Measurements from ENCODE around the gene LHX6. TPM values are rescaled to one million over a fixed set of nuclear protein-coding genes. Genes with fewer than 3 reads are reported as not detected.
A peak's percentile ranks its signal among the peaks of the same experiment; 100 is the strongest.

LHX6 gene
- total RNA-seq, 1 donor from 2014 or later, result 8.1 TPM

- no peak for ATAC-seq
Observed at GRCh38 chr9:122258886-122259415, 30.2 kb upstream of the LHX6 start.

DNA sequence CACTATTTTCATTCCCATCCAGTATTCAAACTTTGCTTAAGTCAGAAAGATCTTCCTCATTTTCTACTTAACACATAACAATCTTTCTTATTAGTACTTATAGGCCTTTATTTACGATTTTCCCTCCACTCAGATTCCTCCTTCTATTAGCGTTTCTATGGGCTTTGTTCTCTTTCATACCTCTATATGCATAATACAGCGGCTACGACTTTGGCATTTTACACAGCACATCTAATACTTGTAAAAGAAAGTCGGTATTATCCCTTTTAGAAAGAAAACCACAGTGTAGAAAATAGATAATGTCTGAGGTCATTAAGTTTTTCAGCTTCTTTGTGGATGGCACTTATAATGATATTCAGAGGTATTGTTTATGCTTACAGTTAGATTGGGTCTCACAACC lies 27.4 kb upstream of the LHX6 start:
- Histone ChIP-seq H3K4me1 (peaks cover 6% of the 10 kb centered on the region), H3K36me3 (peaks cover 73% of the 10 kb centered on the region), H3K4me3 (no peak overlapping the region), H3K27ac (no peak overlapping the region), H3K27me3 (ENCODE audit: low read depth) (no peaks in the 10 kb centered on the region), H3K9me3 (no peaks in the 10 kb centered on the region)
- intact Hi-C loops (cut with DNase I), result no loop called here
- no peak for ATAC-seq
- no peak for TF ChIP-seq CTCF (IDR thresholded peaks at IDR 0.05)
- no peak for DNase-seq

More at GRCh38 chr9:122258886-122259415, 30.2 kb upstream of the LHX6 start:
- no peak overlapping the region for H3K27ac ChIP-seq
- peaks cover 28% of the 10 kb centered on the region for H3K4me1 ChIP-seq
- intact Hi-C loops (cut with DNase I), result no loop called here
- no peak for DNase-seq
- H3K4me3 ChIP-seq, result no peak overlapping the region
- H3K9me3 ChIP-seq, result no peaks in the 10 kb centered on the region
- no peaks in the 10 kb centered on the region for H3K27me3 ChIP-seq (ENCODE audit: low read depth)
- TF ChIP-seq CTCF (IDR thresholded peaks at IDR 0.05), result no peak
- H3K36me3 ChIP-seq, result peaks cover 65% of the 10 kb centered on the region

GRCh38 chr9:122254761-122255160 lies 26.0 kb upstream of the LHX6 start:
- no peaks in the 10 kb centered on the region for H3K27me3 ChIP-seq (ENCODE audit: low read depth)
- H3K9me3 ChIP-seq, result no peaks in the 10 kb centered on the region
- DNase-seq, result no peak
- H3K27ac ChIP-seq, result peak overlapping the region; percentile 26
- no peak for ATAC-seq
- no peak for TF ChIP-seq CTCF (IDR thresholded peaks at IDR 0.05)
- H3K4me3 ChIP-seq, result no peak overlapping the region
- H3K4me1 ChIP-seq, result peaks cover 5% of the 10 kb centered on the region
- intact Hi-C loops (cut with DNase I), result no loop called here
- H3K36me3 ChIP-seq, result peaks cover 73% of the 10 kb centered on the region

GRCh38 chr9:122252796-122253195 lies 24.0 kb upstream of the LHX6 start:
- Histone ChIP-seq H3K4me3 (no peak overlapping the region), H3K27me3 (ENCODE audit: low read depth) (no peaks in the 10 kb centered on the region), H3K27ac (no peak overlapping the region), H3K36me3 (peaks cover 74% of the 10 kb centered on the region), H3K4me1 (peaks cover 5% of the 10 kb centered on the region), H3K9me3 (no peaks in the 10 kb centered on the region)
- DNase-seq (no peak), ATAC-seq (no peak)
- no peak for TF ChIP-seq CTCF (IDR thresholded peaks at IDR 0.05)
- intact Hi-C loops (cut with DNase I), result no loop called here

GRCh38 chr9:122251351-122251750 lies 22.6 kb upstream of the LHX6 start:
- no peak for TF ChIP-seq CTCF (IDR thresholded peaks at IDR 0.05)
- ATAC-seq (no peak), DNase-seq (no peak)
- intact Hi-C loops (cut with DNase I), result no loop called here
- Histone ChIP-seq H3K27me3 (ENCODE audit: low read depth) (no peaks in the 10 kb centered on the region), H3K4me1 (peaks cover 5% of the 10 kb centered on the region), H3K9me3 (no peaks in the 10 kb centered on the region), H3K36me3 (peaks cover 78% of the 10 kb centered on the region), H3K4me3 (no peak overlapping the region), H3K27ac (no peak overlapping the region)
